ENCODE results near the gene RPP38.

RPP38 gene

GRCh38 chr10:15124908-15125307 lies 27.8 kb downstream of the RPP38 start:
- no peaks in the 10 kb centered on the region for H3K9me2 ChIP-seq (replicated peaks; ENCODE audit: low read depth, low read length)
- no peak overlapping the region for H3K4me3 ChIP-seq (ENCODE audit: low read length, poor library complexity, severe bottlenecking)
- no peaks in the 10 kb centered on the region; the same call in 1 of the 2 replicates for H3F3A ChIP-seq (ENCODE audit: low read depth)
- peaks cover 57% of the 10 kb centered on the region for H3K36me3 ChIP-seq (ENCODE audit: insufficient read depth, low read length)
- no peaks in the 10 kb centered on the region for H3K27me3 ChIP-seq (ENCODE audit: insufficient read depth, low read length, poor library complexity, severe bottlenecking)
- H3K79me2 ChIP-seq (ENCODE audit: insufficient read depth, low read length): no peaks in the 10 kb centered on the region
- H3K4me2 ChIP-seq (ENCODE audit: low read depth, low read length, poor library complexity, severe bottlenecking): no peak overlapping the region
- no peak overlapping the region for H2AFZ ChIP-seq (ENCODE audit: low read length)
- no peak overlapping the region for H3K9ac ChIP-seq (ENCODE audit: low read depth, low read length, poor library complexity, severe bottlenecking)
- H3K4me1 ChIP-seq (ENCODE audit: insufficient read depth, low read length, poor library complexity, severe bottlenecking): no peaks in the 10 kb centered on the region
- no peak for TF ChIP-seq EZH2phosphoT487 (IDR thresholded peaks at IDR 0.05; ENCODE audit: borderline replicate concordance)
- no peak for TF ChIP-seq CTCF (conservative IDR thresholded peaks at IDR 0.05; ENCODE audit: low read length)
- no peaks in the 10 kb centered on the region for H3K9me3 ChIP-seq (ENCODE audit: insufficient read depth, low read depth, low read length)
- H4K20me1 ChIP-seq (ENCODE audit: insufficient read depth, low read length, poor library complexity, severe bottlenecking): no peaks in the 10 kb centered on the region

DNA sequence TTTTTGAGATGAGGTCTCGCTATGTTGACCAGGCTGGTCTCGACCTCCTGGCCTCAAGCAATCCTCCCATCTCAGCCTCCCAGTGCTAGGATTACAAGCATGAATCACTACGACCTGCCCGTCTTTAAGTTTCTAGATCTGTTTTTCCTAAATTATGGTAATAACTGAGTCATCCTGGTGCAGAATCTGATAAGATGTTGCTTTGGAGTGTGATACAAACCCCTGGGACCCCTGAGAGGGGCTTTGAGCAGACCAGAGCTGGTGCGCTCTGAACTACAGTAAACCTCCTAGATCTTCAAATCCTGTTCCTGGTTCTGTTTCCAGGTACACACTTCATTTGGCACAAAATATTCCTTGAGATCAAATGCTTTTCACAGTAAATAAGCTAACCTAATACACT lies 34.2 kb downstream of the RPP38 start:
- no peak overlapping the region for H2AFZ ChIP-seq (ENCODE audit: low read length)

GRCh38 chr10:15136129-15137035 lies 39.2 kb downstream of the RPP38 start:
- H3K4me2 ChIP-seq (ENCODE audit: low read depth, low read length, poor library complexity, severe bottlenecking): no peak overlapping the region
- no peak overlapping the region for H3K9ac ChIP-seq (ENCODE audit: low read depth, low read length, poor library complexity, severe bottlenecking)
- no peak overlapping the region for H3K4me3 ChIP-seq (ENCODE audit: low read length, poor library complexity, severe bottlenecking)
- H3K9me3 ChIP-seq (ENCODE audit: insufficient read depth, low read depth, low read length): no peaks in the 10 kb centered on the region
- H3K9me2 ChIP-seq (replicated peaks; ENCODE audit: low read depth, low read length): no peaks in the 10 kb centered on the region
- peaks cover 71% of the 10 kb centered on the region; the same call in 1 of the 2 replicates for H3K36me3 ChIP-seq (ENCODE audit: insufficient read depth, low read length)
- H3K4me1 ChIP-seq (ENCODE audit: insufficient read depth, low read length, poor library complexity, severe bottlenecking): peaks cover 13% of the 10 kb centered on the region
- TF ChIP-seq CTCF (conservative IDR thresholded peaks at IDR 0.05; ENCODE audit: low read length) (no peak), EZH2phosphoT487 (IDR thresholded peaks at IDR 0.05; ENCODE audit: borderline replicate concordance) (no peak)
- no peaks in the 10 kb centered on the region for H3K27me3 ChIP-seq (ENCODE audit: insufficient read depth, low read length, poor library complexity, severe bottlenecking)
- H3K79me2 ChIP-seq (ENCODE audit: insufficient read depth, low read length): peaks cover 17% of the 10 kb centered on the region
- no peak overlapping the region for H2AFZ ChIP-seq (ENCODE audit: low read length)
- H3F3A ChIP-seq (ENCODE audit: low read depth): 0 out of 2 replicates have a peak, but pooled peaks cover 6% of the 10 kb centered on the region
- H4K20me1 ChIP-seq (ENCODE audit: insufficient read depth, low read length, poor library complexity, severe bottlenecking): no peaks in the 10 kb centered on the region

More for the DNA sequence above, 34.2 kb downstream of the RPP38 start:
- Histone ChIP-seq H3K9ac (ENCODE audit: low read depth, low read length, poor library complexity, severe bottlenecking) (no peak overlapping the region), H4K20me1 (ENCODE audit: insufficient read depth, low read length, poor library complexity, severe bottlenecking) (no peaks in the 10 kb centered on the region), H3K27me3 (ENCODE audit: insufficient read depth, low read length, poor library complexity, severe bottlenecking) (no peaks in the 10 kb centered on the region), H3K79me2 (ENCODE audit: insufficient read depth, low read length) (no peaks in the 10 kb centered on the region), H3K4me1 (ENCODE audit: insufficient read depth, low read length, poor library complexity, severe bottlenecking) (no peaks in the 10 kb centered on the region), H3K9me3 (ENCODE audit: insufficient read depth, low read depth, low read length) (no peaks in the 10 kb centered on the region), H3K9me2 (replicated peaks; ENCODE audit: low read depth, low read length) (no peaks in the 10 kb centered on the region), H3F3A (ENCODE audit: low read depth) (no peaks in the 10 kb centered on the region; the same call in 1 of the 2 replicates), H3K4me2 (ENCODE audit: low read depth, low read length, poor library complexity, severe bottlenecking) (no peak overlapping the region), H3K4me3 (ENCODE audit: low read length, poor library complexity, severe bottlenecking) (no peak overlapping the region), H3K36me3 (ENCODE audit: insufficient read depth, low read length) (peaks cover 80% of the 10 kb centered on the region; the same call in 1 of the 2 replicates)
- no peak for TF ChIP-seq EZH2phosphoT487 (IDR thresholded peaks at IDR 0.05; ENCODE audit: borderline replicate concordance)
- no peak for TF ChIP-seq CTCF (conservative IDR thresholded peaks at IDR 0.05; ENCODE audit: low read length)
